ENCODE data around the gene MRPL14. TPM values are rescaled to one million over a fixed set of nuclear protein-coding genes. Genes with fewer than 3 reads are reported as not detected.

Gene MRPL14
- 10 to 100 TPM in 3 of 4 donors, 1 to 10 TPM in 1; 8.8 to 36.6 (median 18.9) TPM for total RNA-seq

GRCh38 chr6:44127186-44128019, at the start of gene MRPL14, which contains the start of gene TMEM63B:
TSS of gene MRPL14 (minus strand) at chr6:44127452. CDS start at chr6:44116611, 10,841 bp downstream.
TSS of gene TMEM63B (plus strand) at chr6:44127554. CDS start at chr6:44134585, 7,031 bp downstream.
- peaks cover 5 to 54% (median 35%) of the 10 kb centered on the region in 4 donors for H3K4me1 ChIP-seq
- no peaks in the 10 kb centered on the region for H3K36me3 ChIP-seq
- H3K4me3 ChIP-seq: peak within 1 kb of the TSS; percentile 76 to 97 (median 91)
- H3K9me3 ChIP-seq: no peaks in the 10 kb centered on the region
- 0 to 1% methylated on average over 32 to 35 of the region's 80 CpGs for WGBS, 2 donors
- H3K27me3 ChIP-seq: no peaks in the 10 kb centered on the region
- DNase-seq (ENCODE audit: low spot score in 2 of 2): peak; percentile 66 to 76
- TF ChIP-seq EP300 (IDR thresholded peaks at IDR 0.05): peak in 1 of 2 donors; percentile 89
- TF ChIP-seq CTCF (IDR thresholded peaks at IDR 0.05): no peak
- TF ChIP-seq POLR2A (IDR thresholded peaks at IDR 0.05): peak; percentile 81 to 82
- peak within 1 kb of the TSS; percentile 72 to 97 (median 92) for H3K27ac ChIP-seq

- no peak for DNase-seq (ENCODE audit: low spot score in 2 of 2)
- 72 to 80% methylated on average over 14 to 15 of the region's 15 CpGs for WGBS, 2 donors
- Histone ChIP-seq H3K4me3 (no peak overlapping the region), H3K4me1 (peaks cover 0 to 24% (median 0%) of the 10 kb centered on the region in 4 donors), H3K27ac (no peak overlapping the region), H3K9me3 (no peaks in the 10 kb centered on the region), H3K36me3 (no peaks in the 10 kb centered on the region), H3K27me3 (no peaks in the 10 kb centered on the region)
- no peak for TF ChIP-seq CTCF (IDR thresholded peaks at IDR 0.05)
- TF ChIP-seq POLR2A (IDR thresholded peaks at IDR 0.05): no peak
- TF ChIP-seq EP300 (IDR thresholded peaks at IDR 0.05): no peak
Measured at GRCh38 chr6:44176130-44176761, 49.0 kb upstream of the MRPL14 start.

GRCh38 chr6:44172731-44173500, 45.7 kb upstream of the MRPL14 start:
- TF ChIP-seq CTCF (IDR thresholded peaks at IDR 0.05) (peak; percentile 84 to 94 (median 91)), EP300 (IDR thresholded peaks at IDR 0.05) (peak in 1 of 2 donors; percentile 42), POLR2A (IDR thresholded peaks at IDR 0.05) (no peak)
- Histone ChIP-seq H3K36me3 (no peaks in the 10 kb centered on the region), H3K9me3 (no peaks in the 10 kb centered on the region), H3K27ac (no peak overlapping the region), H3K4me3 (no peak overlapping the region), H3K27me3 (no peaks in the 10 kb centered on the region), H3K4me1 (peaks cover 0 to 25% (median 0%) of the 10 kb centered on the region in 4 donors)
- peak; percentile 82 to 94 for DNase-seq (ENCODE audit: low spot score in 2 of 2)
- 22 to 25% methylated on average over 15 of the region's 15 CpGs for WGBS, 2 donors

- Histone ChIP-seq H3K36me3 (no peaks in the 10 kb centered on the region), H3K4me1 (peaks cover 0 to 17% (median 0%) of the 10 kb centered on the region in 4 donors), H3K27me3 (no peaks in the 10 kb centered on the region), H3K4me3 (no peak overlapping the region), H3K9me3 (no peaks in the 10 kb centered on the region), H3K27ac (no peak overlapping the region)
- no peak for TF ChIP-seq CTCF (IDR thresholded peaks at IDR 0.05)
- no peak for TF ChIP-seq EP300 (IDR thresholded peaks at IDR 0.05)
- TF ChIP-seq POLR2A (IDR thresholded peaks at IDR 0.05): no peak
- 78 to 81% methylated on average over 12 of the region's 12 CpGs for WGBS, 2 donors
- DNase-seq (ENCODE audit: low spot score in 2 of 2): no peak
Measured at GRCh38 chr6:44171899-44172546, 44.8 kb upstream of the MRPL14 start.

Measured in tibial nerve (tissue), 4 donors.